Measurements from ENCODE around the gene POGZ.

DNA sequence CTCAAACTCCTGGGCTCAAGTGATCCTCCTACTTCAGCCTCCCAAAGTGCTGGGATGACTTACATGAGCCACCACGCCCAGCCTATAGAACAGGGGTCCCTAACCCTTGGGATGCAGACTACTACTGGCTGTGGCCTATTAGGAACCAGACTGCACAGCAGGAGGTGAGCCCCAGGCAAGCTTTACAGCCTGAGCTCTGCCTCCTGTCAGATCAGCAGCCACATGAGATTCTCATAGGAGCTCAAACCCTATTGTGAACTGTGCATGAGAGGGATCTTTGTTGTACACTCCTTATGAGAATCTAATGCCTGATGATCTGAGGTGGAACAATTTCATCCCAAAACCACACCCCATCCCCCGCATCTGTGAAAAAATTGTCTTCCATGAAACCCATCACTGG, 73.3 kb downstream of the POGZ start:
- TF ChIP-seq, protein P1, sequence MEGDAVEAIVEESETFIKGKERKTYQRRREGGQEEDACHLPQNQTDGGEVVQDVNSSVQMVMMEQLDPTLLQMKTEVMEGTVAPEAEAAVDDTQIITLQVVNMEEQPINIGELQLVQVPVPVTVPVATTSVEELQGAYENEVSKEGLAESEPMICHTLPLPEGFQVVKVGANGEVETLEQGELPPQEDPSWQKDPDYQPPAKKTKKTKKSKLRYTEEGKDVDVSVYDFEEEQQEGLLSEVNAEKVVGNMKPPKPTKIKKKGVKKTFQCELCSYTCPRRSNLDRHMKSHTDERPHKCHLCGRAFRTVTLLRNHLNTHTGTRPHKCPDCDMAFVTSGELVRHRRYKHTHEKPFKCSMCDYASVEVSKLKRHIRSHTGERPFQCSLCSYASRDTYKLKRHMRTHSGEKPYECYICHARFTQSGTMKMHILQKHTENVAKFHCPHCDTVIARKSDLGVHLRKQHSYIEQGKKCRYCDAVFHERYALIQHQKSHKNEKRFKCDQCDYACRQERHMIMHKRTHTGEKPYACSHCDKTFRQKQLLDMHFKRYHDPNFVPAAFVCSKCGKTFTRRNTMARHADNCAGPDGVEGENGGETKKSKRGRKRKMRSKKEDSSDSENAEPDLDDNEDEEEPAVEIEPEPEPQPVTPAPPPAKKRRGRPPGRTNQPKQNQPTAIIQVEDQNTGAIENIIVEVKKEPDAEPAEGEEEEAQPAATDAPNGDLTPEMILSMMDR (IDR thresholded peaks at IDR 0.05): no peak
- TF ChIP-seq, protein P2, sequence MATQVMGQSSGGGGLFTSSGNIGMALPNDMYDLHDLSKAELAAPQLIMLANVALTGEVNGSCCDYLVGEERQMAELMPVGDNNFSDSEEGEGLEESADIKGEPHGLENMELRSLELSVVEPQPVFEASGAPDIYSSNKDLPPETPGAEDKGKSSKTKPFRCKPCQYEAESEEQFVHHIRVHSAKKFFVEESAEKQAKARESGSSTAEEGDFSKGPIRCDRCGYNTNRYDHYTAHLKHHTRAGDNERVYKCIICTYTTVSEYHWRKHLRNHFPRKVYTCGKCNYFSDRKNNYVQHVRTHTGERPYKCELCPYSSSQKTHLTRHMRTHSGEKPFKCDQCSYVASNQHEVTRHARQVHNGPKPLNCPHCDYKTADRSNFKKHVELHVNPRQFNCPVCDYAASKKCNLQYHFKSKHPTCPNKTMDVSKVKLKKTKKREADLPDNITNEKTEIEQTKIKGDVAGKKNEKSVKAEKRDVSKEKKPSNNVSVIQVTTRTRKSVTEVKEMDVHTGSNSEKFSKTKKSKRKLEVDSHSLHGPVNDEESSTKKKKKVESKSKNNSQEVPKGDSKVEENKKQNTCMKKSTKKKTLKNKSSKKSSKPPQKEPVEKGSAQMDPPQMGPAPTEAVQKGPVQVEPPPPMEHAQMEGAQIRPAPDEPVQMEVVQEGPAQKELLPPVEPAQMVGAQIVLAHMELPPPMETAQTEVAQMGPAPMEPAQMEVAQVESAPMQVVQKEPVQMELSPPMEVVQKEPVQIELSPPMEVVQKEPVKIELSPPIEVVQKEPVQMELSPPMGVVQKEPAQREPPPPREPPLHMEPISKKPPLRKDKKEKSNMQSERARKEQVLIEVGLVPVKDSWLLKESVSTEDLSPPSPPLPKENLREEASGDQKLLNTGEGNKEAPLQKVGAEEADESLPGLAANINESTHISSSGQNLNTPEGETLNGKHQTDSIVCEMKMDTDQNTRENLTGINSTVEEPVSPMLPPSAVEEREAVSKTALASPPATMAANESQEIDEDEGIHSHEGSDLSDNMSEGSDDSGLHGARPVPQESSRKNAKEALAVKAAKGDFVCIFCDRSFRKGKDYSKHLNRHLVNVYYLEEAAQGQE (IDR thresholded peaks at IDR 0.05; ENCODE audit: insufficient read depth in 1 of 2, low read depth in 2 of 2, low read length in 1 of 2): no peak
- no peak for TF ChIP-seq SIN3A (IDR thresholded peaks at IDR 0.05; ENCODE audit: borderline replicate concordance, insufficient read depth, low read depth, low read length)
